Right forelimb (tissue), 1 donor: ENCODE results near the gene POLA1.

ENCODE experiments used
- DNase-seq: peaks from one replicate; pipeline ENCODE4 v3.0.0-alpha.2; 2018

POLA1 gene

DNA sequence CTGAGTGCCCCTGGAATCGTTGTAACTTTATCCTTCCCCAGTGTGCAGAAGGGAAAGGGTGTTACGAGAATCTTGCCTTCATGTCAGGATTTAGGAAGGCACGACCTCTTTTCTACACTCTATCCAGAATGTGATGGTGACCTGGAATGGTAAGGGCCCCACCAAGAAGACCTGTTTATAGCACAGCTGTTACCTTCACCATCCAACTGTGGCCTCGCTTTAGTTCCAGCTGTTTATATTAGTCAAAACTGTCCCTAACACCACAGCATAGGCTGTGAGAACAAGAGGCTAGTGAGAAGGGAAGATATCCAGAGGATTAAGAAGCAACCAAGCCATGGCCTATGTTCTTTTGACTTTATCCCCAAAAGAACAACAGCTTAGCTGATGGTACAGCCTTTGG is 294.0 kb downstream of the POLA1 start:
- no peak for DNase-seq

- DNase-seq: no peak
These were observed 294.6 kb downstream of the POLA1 start for GRCh38 chrX:24988314-24988713.

GRCh38 chrX:24990535-24990934 is 296.8 kb downstream of the POLA1 start:
- DNase-seq: no peak

- no peak for DNase-seq
These were observed 300.2 kb downstream of the POLA1 start for GRCh38 chrX:24993879-24994278.

- no peak for DNase-seq
These were observed 302.5 kb downstream of the POLA1 start for GRCh38 chrX:24996096-24996709.

DNA sequence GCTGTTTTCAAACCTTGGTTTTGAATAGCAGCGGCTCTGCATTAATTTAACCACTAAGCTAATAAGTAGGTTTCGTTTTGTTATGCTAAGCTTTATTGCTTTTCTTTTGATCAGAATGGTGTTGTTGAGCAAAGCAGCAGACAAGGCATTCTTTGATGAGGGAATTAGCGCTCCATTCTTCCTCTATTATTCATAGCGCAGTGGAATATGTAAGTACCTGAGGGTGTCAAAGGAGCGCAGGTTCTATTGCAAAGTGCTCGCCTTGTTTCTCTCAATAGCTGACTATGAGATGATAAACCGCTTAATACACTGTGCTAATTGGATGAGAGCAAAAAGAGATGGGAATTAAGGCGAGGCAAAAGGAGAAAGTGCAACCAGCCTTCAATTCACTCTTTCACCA is 305.8 kb downstream of the POLA1 start:
- DNase-seq: no peak

DNA sequence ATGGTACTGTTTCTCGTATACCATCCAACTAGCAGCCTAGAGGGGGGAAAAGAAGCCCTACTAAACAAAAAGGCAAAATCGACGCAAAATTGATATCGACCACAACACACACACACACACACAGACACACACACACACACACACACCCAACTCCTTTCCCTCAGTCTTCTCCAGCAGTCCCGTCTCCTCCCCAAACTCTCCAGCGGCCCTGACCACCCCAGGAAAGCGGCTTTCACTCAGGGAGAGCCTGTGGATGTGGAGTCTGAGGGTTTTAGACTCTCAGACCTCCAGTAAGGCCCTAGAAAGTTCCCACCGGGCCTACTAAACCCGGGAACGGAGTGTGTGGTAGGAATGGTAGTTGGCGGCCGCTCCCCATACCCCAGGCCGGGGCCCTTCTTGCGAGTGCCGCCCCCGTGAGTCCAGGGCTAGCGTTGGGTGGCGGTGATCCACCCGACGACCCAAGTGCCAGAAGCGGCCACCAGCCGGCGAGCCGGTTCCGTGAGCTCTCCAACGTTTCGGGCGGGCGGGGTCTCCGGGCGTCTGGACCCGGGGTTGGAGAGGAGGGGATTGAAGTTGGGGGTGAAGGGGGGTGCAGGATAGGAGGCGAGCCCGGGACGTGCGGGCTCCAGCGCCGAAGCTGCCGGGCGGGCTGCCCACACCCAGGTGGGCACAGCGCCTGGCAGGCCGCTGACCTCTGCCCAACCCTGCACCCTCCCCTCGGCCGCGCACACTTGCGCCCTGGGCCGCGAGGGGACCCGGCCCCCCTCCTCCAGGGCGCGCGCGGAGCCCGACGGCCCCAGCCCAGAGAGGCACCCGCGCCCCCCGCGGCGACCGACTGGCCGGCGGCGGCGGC is 308.3 kb downstream of the POLA1 start:
- no peak for DNase-seq

DNA sequence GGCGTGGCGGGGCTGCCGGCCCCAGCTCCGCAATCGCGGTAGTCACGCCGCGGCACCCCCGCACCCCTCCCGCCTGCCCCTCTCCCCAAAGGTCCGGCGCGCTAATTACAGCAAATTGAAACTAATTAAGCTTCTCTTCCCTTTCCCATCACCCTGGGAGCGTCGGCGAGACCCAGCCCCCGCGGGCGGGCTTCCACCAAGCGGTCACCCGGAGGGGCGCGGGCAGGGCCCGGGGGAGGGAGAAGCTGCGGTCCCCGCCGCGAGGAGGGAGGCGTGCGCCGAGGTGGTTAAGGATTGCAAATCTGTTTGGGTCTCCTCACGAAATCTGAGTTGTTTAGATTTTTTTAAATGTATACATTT is 308.9 kb downstream of the POLA1 start:
- DNase-seq: no peak

GRCh38 chrX:25003066-25003849 is 309.5 kb downstream of the POLA1 start:
- DNase-seq: no peak

- DNase-seq: no peak
These were observed 310.3 kb downstream of the POLA1 start for GRCh38 chrX:25004040-25004439.

DNA sequence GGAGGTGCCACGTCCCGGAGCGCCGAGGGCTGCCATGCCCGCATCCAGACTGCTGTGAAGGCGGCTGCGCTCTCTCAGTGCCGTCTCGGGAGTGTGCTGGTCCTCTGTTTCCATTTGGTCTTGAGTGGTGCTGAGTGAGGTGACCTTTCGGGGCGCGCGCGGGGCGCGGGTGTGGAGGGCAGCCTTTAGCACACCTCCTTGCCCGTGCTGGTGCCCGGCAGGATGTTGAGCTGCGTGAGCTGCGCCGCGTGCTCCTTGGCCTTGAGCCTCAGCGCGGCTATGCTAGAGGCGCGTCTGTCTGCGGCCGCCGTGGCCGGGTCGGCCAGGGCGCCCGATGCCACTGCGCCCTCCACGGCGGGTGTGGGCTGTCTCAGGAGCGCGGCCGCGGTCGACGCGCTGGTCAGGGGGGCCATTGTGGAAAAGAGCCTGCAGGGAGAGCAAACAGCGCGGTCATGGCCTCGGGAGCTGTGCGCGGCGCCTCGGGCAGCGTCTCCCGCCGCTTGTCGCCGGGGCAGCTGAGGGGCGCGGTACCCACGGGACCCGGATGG is 310.8 kb downstream of the POLA1 start:
- DNase-seq: no peak

- DNase-seq: no peak
These were observed 311.3 kb downstream of the POLA1 start for GRCh38 chrX:25005034-25005381.

GRCh38 chrX:25005382-25006185 is 311.9 kb downstream of the POLA1 start:
- no peak for DNase-seq

DNA sequence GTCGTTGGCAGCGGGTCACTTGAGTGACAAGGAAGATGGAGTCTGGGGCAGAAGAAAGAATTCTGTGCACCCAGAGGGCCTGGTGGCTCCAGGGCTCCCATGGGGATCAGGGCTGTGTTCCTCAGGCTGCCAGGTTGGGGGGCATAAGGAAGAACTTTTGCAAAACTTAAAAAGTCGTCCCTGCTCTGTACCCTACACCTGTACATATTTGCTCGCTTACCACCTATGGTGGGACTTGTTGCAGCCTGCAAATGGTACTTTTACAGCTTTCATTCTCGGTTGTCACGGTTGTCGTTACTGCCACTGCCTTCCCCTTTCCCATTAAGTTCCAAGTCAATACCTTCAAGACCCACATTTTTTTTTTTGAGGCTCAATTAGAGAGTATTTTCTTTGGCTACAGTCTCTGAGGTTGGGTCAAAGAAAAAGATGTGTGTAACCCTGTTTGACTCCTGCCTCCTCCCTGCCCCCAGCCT is 312.9 kb downstream of the POLA1 start:
- no peak for DNase-seq

DNA sequence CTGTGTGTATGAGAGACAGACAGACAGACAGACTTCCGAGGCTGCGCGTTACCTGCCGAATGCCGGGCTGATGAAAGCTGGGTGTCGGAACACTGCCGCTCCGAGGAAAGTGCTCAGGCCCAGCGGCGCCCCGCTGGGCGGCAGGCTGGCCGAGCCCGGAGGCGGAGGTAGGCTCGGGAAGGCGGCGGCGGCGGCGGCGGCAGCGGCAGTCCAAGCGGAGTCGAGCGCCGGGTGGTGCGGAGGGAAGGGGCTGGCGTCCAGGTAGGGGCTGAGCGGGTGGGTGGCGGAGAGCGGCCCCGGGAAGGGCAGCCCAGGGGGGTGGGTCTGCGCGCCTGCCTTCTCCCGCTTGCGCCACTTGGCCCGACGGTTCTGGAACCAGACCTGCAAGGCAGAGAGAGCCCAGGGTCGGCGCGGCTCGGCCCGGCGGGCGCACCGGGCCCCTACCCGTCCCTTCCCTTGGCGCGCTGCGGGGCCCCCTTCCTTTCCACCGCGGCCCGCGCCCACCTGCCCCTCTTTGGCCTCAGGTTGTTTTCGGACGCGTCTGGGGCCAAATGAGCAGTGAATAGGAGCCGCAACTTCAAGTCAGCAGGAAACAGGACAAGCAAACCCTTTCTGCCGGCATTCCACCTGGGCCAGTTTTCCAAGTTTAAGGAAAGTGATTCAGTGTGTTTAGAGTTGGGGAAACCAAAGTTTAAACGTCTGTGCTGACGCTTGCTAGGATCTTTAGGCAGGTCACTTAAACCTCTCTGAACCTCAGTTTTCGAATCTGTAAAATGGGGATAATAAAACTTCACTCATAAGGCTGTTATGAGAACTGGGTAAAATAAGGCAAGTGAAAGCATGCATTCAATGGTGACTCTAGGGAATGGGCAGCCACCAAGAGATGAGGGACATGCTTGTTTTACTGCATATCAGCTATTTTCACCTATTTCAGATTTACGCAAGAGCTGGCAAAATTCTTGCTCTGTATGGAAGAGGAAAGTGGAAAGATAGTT is 313.6 kb downstream of the POLA1 start:
- DNase-seq: no peak

DNA sequence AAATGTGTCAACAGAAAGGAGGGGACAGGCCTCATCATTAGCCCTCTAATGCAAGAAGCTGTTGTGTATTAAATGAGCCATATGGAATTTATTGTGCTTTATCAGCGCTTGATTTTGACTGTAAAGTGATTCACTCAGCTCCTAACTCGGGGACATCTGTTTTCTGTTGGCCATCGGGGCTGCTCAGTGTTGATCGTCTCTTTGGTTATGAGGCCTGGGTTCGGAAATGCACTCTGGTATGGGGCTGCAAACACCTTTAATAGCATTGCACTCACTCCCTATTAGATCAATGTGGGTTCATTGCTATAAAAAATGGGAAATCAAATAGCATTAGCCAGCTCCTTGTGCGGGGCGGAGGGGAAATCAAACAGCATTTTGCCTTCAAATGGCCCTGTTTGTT is 315.7 kb downstream of the POLA1 start:
- no peak for DNase-seq

DNA sequence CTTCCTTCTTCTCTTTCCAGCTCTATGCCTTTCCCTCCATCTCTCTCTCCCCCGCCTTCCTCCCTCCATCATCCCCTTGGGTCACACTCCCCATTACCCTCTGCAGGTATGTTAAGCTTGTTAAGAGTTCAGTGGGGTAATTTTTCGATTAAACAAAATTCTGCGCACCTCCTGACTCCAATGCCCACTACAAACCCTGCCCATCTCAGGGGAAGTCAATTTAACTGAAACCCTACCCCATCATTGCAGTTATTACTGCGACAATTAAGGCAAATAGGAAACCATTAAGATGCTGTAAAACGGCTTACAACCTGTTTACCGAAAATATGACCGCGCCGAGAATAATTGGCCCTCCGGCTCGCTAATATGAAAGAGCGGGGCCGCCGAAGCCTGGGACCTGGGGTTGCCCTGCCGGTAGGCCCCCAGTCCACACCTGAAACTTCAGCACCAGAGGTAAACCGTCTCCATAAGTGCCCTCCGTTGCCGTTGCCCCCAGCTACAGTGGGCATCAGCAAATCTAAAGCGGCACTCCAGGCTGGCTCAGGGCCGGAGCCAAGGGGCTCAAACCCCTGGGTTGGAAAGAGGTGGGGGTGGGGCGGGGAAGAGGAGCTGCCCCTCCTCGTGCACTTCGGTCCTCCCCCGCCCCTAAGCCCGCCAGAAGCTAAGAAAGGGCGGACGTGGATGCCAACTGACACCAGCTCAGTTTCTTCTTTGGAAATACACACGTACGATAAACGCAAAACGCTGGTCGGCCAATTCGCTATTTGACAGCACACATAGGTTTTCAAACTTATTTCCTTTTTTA is 317.3 kb downstream of the POLA1 start:
- DNase-seq: no peak

- no peak for DNase-seq
These were observed 318.1 kb downstream of the POLA1 start for GRCh38 chrX:25011589-25012432.

DNA sequence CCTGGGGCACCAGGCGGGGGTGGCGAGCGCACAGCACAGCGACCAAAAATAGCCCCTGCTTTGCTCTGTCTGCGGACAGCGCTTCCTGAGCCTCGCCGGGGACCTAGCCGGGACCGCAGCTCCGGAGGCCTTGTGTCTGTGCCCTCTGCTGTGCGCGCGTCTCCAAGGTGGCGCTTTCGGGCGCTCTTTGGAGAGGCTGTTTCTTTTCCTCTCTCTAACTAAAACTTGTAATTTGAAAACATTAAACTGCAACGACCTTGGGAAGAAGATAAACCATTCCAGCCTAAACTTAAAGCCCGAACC is 318.7 kb downstream of the POLA1 start:
- DNase-seq: no peak
